Measurements from ENCODE around the gene GKN1.

The GKN1 gene

GRCh38 chr2:68959001-68959400 lies 15.4 kb upstream of the GKN1 start:
- no peak overlapping the region for H3K4me3 ChIP-seq (ENCODE audit: low read depth, low read length)
- CTCF ChIA-PET = interaction anchor here (0.7 kb wide), 1 partner anchor 34 kb away, joined by 4 read pairs; no protein-coding TSS in a partner anchor
- H3K36me3 ChIP-seq (ENCODE audit: control insufficient read depth in 2 of 2, insufficient read depth in 1 of 2, low read length in 2 of 2) = no peaks in the 10 kb centered on the region
- no peaks in the 10 kb centered on the region for H3K4me1 ChIP-seq (ENCODE audit: control insufficient read depth, insufficient read depth, low read length)
- H3K9me3 ChIP-seq (ENCODE audit: control insufficient read depth, insufficient read depth, low read depth, low read length) = no peaks in the 10 kb centered on the region
- H3K27ac ChIP-seq (ENCODE audit: extremely low read depth, low read depth, low read length) = no peak overlapping the region
- POLR2A ChIA-PET = no interaction called here
- TF ChIP-seq, protein P1, sequence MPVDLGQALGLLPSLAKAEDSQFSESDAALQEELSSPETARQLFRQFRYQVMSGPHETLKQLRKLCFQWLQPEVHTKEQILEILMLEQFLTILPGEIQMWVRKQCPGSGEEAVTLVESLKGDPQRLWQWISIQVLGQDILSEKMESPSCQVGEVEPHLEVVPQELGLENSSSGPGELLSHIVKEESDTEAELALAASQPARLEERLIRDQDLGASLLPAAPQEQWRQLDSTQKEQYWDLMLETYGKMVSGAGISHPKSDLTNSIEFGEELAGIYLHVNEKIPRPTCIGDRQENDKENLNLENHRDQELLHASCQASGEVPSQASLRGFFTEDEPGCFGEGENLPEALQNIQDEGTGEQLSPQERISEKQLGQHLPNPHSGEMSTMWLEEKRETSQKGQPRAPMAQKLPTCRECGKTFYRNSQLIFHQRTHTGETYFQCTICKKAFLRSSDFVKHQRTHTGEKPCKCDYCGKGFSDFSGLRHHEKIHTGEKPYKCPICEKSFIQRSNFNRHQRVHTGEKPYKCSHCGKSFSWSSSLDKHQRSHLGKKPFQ (tag by site-specific recombination; IDR thresholded peaks at IDR 0.05) = no peak

GRCh38 chr2:68961380-68961779 lies 13.1 kb upstream of the GKN1 start:
- CTCF ChIA-PET = interaction anchor here (0.6 kb wide), 1 partner anchor 96 kb away, joined by 6 read pairs; no protein-coding TSS in a partner anchor
- no peak overlapping the region for H3K27ac ChIP-seq (ENCODE audit: extremely low read depth, low read depth, low read length)
- H3K36me3 ChIP-seq (ENCODE audit: control insufficient read depth in 2 of 2, insufficient read depth in 1 of 2, low read length in 2 of 2) = no peaks in the 10 kb centered on the region
- no peak overlapping the region for H3K4me3 ChIP-seq (ENCODE audit: low read depth, low read length)
- no peak for TF ChIP-seq YY2 (tag by site-specific recombination; IDR thresholded peaks at IDR 0.05)
- TF ChIP-seq ZNF624 (tag by site-specific recombination; IDR thresholded peaks at IDR 0.05) = no peak
- no peak for TF ChIP-seq CTCF (tag by site-specific recombination; IDR thresholded peaks at IDR 0.05)
- no peak for TF ChIP-seq ZNF324 (tag by site-specific recombination; IDR thresholded peaks at IDR 0.05)
- TF ChIP-seq, protein P2, sequence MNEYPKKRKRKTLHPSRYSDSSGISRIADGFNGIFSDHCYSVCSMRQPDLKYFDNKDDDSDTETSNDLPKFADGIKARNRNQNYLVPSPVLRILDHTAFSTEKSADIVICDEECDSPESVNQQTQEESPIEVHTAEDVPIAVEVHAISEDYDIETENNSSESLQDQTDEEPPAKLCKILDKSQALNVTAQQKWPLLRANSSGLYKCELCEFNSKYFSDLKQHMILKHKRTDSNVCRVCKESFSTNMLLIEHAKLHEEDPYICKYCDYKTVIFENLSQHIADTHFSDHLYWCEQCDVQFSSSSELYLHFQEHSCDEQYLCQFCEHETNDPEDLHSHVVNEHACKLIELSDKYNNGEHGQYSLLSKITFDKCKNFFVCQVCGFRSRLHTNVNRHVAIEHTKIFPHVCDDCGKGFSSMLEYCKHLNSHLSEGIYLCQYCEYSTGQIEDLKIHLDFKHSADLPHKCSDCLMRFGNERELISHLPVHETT (tag by site-specific recombination; IDR thresholded peaks at IDR 0.05) = no peak
- TF ChIP-seq ZNF211 (tag by site-specific recombination; IDR thresholded peaks at IDR 0.05; ENCODE audit: low read depth) = no peak
- no peak for TF ChIP-seq ZFP3 (tag by site-specific recombination; IDR thresholded peaks at IDR 0.05; ENCODE audit: low read depth)
- TF ChIP-seq, protein P3, sequence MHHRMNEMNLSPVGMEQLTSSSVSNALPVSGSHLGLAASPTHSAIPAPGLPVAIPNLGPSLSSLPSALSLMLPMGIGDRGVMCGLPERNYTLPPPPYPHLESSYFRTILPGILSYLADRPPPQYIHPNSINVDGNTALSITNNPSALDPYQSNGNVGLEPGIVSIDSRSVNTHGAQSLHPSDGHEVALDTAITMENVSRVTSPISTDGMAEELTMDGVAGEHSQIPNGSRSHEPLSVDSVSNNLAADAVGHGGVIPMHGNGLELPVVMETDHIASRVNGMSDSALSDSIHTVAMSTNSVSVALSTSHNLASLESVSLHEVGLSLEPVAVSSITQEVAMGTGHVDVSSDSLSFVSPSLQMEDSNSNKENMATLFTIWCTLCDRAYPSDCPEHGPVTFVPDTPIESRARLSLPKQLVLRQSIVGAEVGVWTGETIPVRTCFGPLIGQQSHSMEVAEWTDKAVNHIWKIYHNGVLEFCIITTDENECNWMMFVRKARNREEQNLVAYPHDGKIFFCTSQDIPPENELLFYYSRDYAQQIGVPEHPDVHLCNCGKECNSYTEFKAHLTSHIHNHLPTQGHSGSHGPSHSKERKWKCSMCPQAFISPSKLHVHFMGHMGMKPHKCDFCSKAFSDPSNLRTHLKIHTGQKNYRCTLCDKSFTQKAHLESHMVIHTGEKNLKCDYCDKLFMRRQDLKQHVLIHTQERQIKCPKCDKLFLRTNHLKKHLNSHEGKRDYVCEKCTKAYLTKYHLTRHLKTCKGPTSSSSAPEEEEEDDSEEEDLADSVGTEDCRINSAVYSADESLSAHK (tag by site-specific recombination; IDR thresholded peaks at IDR 0.05) = no peak
- TF ChIP-seq ZNF843 (tag by site-specific recombination; IDR thresholded peaks at IDR 0.05) = no peak
- POLR2A ChIA-PET = interaction anchor here (0.7 kb wide), 1 partner anchor 35 kb away, joined by 3 read pairs; no protein-coding TSS in a partner anchor
- H3K9me3 ChIP-seq (ENCODE audit: control insufficient read depth, insufficient read depth, low read depth, low read length) = no peaks in the 10 kb centered on the region
- no peaks in the 10 kb centered on the region for H3K4me1 ChIP-seq (ENCODE audit: control insufficient read depth, insufficient read depth, low read length)

- H3K4me3 ChIP-seq (ENCODE audit: low read depth, low read length) = no peak overlapping the region
- ChIA-PET POLR2A (no interaction called here), CTCF (interaction anchor here (0.6 kb wide), 2 partner anchors 343 to 602 kb away, joined by 3 to 4 read pairs; no protein-coding TSS in a partner anchor)
- no peaks in the 10 kb centered on the region for H3K9me3 ChIP-seq (ENCODE audit: control insufficient read depth, insufficient read depth, low read depth, low read length)
- no peak for TF ChIP-seq ZNF223 (tag by site-specific recombination; IDR thresholded peaks at IDR 0.05)
- TF ChIP-seq ZNF558 (tag by site-specific recombination; IDR thresholded peaks at IDR 0.05) = 0 out of 2 replicates have a peak, but pooled peaks have one; percentile 5
- no peak for TF ChIP-seq KLF9 (tag by site-specific recombination; IDR thresholded peaks at IDR 0.05; ENCODE audit: low read depth)
- no peaks in the 10 kb centered on the region for H3K36me3 ChIP-seq (ENCODE audit: control insufficient read depth in 2 of 2, insufficient read depth in 1 of 2, low read length in 2 of 2)
- H3K27ac ChIP-seq (ENCODE audit: extremely low read depth, low read depth, low read length) = no peak overlapping the region
- H3K4me1 ChIP-seq (ENCODE audit: control insufficient read depth, insufficient read depth, low read length) = no peaks in the 10 kb centered on the region
These were observed 10.2 kb upstream of the GKN1 start for GRCh38 chr2:68964282-68964681.

All from HEK293 (cell line).